ENCODE measurements around the gene METTL22.

- TF ChIP-seq CTCF (IDR thresholded peaks at IDR 0.05) (no peak), POLR2AphosphoS5 (IDR thresholded peaks at IDR 0.05) (peak; percentile 45 to 73 (median 65)), POLR2A (IDR thresholded peaks at IDR 0.05) (no peak), EP300 (IDR thresholded peaks at IDR 0.05) (no peak)
These were observed 53.0 kb downstream of the METTL22 start, which contains the start of gene ABAT for GRCh38 chr16:8674413-8675022.
